Dedifferentiated amniotic fluid mesenchymal stem cell (primary cell): ENCODE measurements around the gene NANS.

Experiments used
- DNase-seq: peaks from one replicate; pipeline ENCODE4 v3.0.0-alpha.2; 2016; ENCODE audit errors: extremely low spot score

Gene NANS

GRCh38 chr9:98038958-98039357 lies 17.6 kb upstream of the NANS start:
- DNase-seq: no peak

GRCh38 chr9:98039607-98040017 lies 16.9 kb upstream of the NANS start:
- no peak for DNase-seq

GRCh38 chr9:98040212-98040611 lies 16.3 kb upstream of the NANS start:
- no peak for DNase-seq

- DNase-seq: no peak
Observed at GRCh38 chr9:98043915-98044314, 12.6 kb upstream of the NANS start.

DNA sequence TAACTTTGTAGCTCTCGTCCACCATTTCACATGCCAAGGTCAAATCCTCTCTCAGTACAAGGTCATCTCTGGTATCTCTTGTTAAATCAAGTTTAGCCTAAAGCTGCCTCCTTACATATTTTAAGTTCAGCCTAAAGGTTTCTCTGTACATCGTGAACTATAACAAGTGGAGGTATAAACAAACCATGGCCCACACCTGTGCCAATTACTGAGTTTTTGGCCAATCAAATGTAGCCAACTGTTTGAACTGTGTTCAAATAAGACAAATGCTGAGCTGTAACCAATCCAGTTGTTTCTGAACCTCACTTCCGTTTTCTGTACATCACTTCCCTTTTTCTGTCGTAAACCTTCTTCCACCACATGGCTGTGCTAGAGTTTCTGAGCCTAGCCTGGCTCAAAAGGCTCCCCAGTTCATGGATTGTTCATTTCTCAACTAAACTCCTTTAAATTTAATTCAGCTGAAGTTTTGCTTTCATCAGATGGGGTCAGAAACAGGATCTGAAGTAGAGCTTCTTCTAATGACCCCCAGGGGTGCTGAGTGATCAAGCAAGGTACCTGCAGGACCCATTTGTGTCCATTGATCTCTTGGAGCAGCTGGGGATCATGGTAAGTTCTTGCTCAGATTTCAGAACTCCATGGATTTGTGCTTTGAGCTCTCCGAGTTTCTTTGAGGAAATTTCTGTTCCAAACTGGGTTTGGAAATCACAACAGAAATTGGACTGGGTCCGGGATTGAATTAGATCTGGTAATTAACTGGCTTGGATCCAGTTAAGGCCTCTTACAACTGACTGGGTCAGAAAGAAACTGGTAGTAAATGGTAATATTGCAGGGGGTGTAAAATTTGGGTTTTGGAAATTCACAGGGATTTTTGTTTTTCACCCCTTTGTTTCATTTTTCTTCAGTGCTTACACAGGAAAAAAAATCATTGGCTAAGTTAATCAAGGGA lies 11.0 kb upstream of the NANS start:
- no peak for DNase-seq

- DNase-seq: no peak
Observed at GRCh38 chr9:98046180-98046543, 10.4 kb upstream of the NANS start.

DNA sequence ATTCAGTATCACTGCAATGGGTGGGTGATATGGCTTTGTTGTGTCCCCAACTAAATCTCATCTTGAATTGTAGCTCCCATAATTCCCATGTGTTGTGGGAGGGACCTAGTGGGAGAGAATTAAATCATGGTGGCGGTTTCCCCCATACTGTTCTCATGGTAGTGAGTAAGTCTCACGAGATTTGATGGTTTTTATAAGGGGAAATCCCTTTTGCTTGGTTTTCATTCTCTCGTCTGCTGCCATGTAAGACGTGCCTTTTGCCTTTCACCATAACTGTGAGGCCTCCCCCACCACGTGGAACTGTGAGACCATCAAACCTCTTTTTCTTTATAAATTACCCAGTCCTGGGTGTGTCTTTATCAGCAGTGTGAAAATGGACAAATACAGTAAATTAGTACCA lies 9.5 kb upstream of the NANS start:
- DNase-seq: no peak

DNA sequence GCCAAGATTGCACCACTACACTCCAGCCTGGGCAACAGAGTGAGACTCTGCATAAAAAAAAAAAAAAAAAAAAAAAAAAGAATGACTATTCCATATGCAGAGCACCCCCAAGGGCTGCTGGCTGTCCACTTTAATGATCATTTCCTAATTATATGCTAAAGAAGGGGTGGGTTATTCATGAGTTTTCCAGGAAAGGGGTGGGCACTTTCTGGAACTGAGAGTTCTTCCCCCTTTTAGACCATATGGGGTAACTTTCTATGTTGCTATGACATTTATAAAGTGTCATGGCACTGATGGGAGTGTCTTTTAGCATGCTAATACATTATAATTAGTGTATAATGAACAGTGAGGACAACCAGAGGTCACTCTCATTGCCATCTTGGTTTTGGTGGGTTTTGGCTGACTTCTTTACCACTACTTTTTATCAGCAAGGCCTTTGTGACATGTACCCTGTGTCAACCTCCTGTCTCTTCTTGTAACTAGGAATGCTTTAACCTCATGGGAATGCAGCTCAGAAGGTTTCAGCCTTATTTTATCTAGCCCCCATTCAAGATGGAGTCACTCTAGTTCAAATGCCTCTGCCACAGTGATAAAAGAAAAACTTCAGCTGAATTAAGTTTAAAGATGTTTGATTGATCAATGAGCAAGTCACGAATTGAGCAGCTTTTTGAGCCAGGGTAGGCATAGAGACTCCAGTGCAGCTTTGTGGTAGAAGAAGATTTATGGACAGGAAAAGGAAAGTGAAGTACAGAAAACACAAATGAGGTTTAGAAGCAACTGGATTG lies 7.1 kb upstream of the NANS start:
- DNase-seq: no peak

- DNase-seq: no peak
Observed at GRCh38 chr9:98050351-98050750, 6.2 kb upstream of the NANS start.

- no peak for DNase-seq
Observed at GRCh38 chr9:98054376-98054951, 2.1 kb upstream of the NANS start.

DNA sequence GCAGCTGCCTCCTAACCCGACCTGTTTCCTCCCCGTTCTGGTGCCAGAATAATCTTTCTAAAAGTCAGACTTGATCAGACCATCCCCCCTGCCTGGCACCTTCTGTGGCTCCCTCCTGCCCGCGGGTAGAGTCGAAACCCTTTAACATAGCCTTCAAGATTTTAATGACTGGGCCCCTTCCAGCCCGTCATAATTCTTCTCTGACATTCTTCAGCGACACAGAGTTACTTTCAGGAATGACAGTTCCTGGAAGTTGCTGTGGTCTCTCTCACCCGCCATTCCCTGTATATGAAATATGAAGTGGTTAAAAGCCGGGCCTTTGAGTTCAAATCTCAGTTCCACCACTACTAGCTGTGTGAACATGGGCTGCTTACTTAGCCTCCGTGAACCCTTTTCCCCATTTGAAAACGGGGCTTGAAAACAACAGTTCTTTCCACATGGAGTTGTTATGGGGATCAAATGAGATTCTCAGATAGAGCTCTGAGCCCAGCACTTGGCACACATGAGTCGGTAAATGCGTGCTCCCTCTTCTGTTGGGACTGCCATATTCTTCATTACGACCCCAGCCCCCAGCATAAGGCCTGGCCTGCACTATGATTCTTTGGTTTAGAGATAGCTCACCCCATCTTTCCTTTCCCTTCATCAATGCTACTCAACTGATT lies 737 bp downstream of the NANS start:
- DNase-seq: peak; percentile 17

DNA sequence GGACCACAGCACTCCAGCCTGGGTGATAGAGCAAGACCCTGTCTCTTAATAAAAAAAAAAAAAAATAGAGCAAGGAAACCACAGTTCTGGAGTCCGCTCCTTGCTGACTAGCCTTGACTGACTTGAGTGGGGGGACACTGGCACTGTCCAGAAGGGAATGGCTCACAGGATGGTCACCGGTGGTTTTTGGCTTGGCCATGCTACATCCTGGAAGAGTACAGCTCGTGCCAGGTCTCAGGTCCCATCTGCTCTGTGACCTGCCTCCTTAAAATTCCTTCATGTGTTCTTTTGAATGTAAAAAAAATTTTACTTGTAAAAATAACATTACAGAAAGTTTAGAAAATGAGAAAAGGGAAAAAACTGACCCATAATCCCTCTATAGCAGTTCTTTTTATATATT lies 5.6 kb downstream of the NANS start:
- DNase-seq: no peak

- DNase-seq: no peak
Observed at GRCh38 chr9:98064623-98065392, 8.3 kb downstream of the NANS start.

- DNase-seq: no peak
Observed at GRCh38 chr9:98066235-98066634, 9.7 kb downstream of the NANS start.

- DNase-seq: no peak
Observed at GRCh38 chr9:98067184-98067583, 10.7 kb downstream of the NANS start.

- DNase-seq: no peak
Observed at GRCh38 chr9:98069551-98069950, 13.0 kb downstream of the NANS start.

- DNase-seq: no peak
Observed at GRCh38 chr9:98070704-98071103, 14.2 kb downstream of the NANS start.

GRCh38 chr9:98071737-98072136 lies 15.2 kb downstream of the NANS start:
- DNase-seq: no peak

- DNase-seq: peak; percentile 61
Observed at GRCh38 chr9:98074115-98074990, 17.8 kb downstream of the NANS start.

DNA sequence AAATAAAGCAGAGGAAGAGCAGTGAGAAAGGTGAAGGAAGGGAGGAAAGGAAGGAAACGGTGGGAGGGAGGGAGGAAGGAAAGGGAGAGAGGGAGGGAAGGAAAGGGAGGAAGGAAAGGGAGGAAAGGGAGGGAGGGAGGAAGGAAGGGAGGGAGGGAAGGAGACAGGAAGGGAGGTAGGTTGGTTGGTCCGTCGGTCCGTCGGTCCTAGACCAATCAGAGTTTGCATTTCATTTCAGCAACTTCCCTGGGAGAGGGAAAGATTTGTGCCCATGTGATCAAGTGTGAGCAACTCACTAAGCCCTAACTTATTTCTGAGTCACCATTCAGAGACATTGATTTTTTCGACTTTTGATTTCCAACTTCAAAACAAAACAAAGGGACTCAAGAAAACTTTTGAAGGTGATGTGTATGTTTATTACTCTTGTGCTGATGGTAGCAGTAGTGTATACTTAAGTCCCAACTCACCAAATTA lies 18.8 kb downstream of the NANS start:
- DNase-seq: peak; percentile 73
